Fibroblast of mammary gland (primary cell): ENCODE results near the gene JUN.

ENCODE experiments used
- DNase-seq: peaks from one replicate; pipeline ENCODE4 v3.0.0-alpha.2; 2010; ENCODE audit warnings: low read depth
- H3K4me3 ChIP-seq: 2 replicates; pipeline ENCODE4 v1.5.1; 2011; ENCODE audit warnings: low read depth, mild to moderate bottlenecking, low read length, moderate library complexity; ENCODE audit not compliant: control insufficient read depth
- CTCF ChIP-seq: conservative IDR thresholded peaks from 2 replicates; pipeline ENCODE4 v1.5.1; 2011; ENCODE audit warnings: low read depth, low read length, inconsistent platforms; ENCODE audit not compliant: control insufficient read depth, insufficient read depth

Gene JUN

GRCh38 chr1:58794585-58794984, 10.7 kb upstream of the JUN start:
- no peak for DNase-seq
- no peak for TF ChIP-seq CTCF
- H3K4me3 ChIP-seq, result no peak overlapping the region

- TF ChIP-seq CTCF, result no peak
- no peak for DNase-seq
- H3K4me3 ChIP-seq, result no peak overlapping the region
Observed at GRCh38 chr1:58792846-58793245, 9.0 kb upstream of the JUN start.

DNA sequence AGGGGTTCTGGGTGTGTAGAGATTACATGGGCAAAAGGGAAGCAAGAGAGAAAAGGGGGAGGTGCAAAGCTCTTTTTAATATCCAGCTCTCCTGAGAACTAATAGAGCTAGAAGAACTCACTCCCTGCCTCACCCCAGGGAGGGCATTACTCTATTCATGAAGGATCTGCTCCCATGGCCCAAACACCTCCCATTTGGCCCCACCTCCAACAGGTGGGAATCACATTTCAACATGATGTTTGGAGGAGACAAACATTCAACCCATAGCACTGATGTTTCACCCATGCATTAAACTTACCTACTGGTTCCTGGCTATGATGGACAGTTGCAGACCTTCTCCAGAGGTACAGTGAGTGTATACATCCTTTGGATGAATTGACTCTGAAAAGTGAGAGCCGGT, 7.3 kb upstream of the JUN start:
- DNase-seq, result no peak
- no peak for TF ChIP-seq CTCF
- H3K4me3 ChIP-seq, result no peak overlapping the region

- no peak for TF ChIP-seq CTCF
- H3K4me3 ChIP-seq, result no peak overlapping the region
- no peak for DNase-seq
Observed at GRCh38 chr1:58789996-58790660, 6.3 kb upstream of the JUN start.

DNA sequence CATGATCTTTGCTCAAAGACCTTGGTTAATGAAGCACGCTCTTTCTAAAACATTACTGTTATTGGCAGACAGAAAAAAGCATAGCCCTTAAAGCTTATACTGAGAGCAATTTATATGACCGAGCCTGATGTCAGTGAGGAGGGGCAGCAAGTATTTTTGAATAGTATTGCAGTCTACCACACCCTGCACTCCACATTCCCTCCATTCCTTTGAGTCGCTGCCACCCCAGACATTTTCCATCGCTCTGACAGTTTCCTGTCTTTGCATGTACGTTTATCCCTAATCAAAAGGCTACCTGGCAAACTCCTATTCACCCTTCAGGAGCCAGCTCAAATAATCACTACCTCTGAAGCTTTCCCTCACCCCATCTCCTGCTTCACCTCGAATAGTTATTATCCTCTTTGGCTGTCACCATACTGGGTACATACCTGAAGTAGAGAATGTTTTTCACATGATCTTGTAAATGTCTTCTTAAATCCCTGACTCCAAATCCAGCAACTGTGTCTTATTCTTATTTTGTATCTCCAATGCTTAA, 5.5 kb upstream of the JUN start:
- no peak for TF ChIP-seq CTCF
- DNase-seq, result no peak
- H3K4me3 ChIP-seq, result no peak overlapping the region

- H3K4me3 ChIP-seq, result no peak overlapping the region
- TF ChIP-seq CTCF, result no peak
- no peak for DNase-seq
Observed at GRCh38 chr1:58788259-58788658, 4.4 kb upstream of the JUN start.

- no peak overlapping the region for H3K4me3 ChIP-seq
- no peak for DNase-seq
- TF ChIP-seq CTCF, result no peak
Observed at GRCh38 chr1:58786927-58787245, 3.0 kb upstream of the JUN start.
